Raji (cell line): ENCODE data around the gene FAM124B.

Experiments
- POLR2A ChIP-seq: IDR thresholded peaks from 2 replicates; pipeline ENCODE4 v1.6.1; 2011; ENCODE audit warnings: low read depth, low read length, control low read depth; ENCODE audit not compliant: insufficient read depth

FAM124B gene

DNA sequence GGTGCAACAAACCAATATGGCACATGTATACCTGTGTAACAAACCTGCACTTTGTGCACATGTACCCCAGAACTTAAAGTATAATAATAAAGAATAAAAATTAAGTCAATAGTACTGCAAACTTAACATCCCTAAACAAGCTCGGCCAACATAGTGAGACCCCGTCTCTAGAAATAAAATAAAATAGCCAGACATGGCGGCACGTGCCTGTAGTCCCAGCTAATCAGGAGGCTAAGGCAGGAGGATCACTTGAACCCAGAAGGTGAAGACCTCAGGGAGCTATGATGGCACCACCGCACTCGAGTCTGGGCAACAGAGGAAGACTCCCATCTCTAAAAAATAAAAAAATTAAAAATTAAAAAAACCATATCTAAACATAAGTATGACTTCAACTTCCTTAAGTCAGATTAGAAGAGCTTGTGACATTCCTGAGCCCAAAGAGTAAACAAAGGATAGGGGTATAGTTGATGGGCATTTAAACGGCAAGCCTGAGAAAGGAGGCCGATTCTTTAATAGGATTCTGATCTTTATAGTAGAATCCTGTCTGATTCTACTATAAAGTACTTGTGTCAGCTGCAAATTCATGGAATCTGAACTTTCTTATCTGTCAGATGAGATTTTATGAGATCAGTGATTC is 1.6 kb downstream of the FAM124B start:
- no peak for TF ChIP-seq POLR2A

DNA sequence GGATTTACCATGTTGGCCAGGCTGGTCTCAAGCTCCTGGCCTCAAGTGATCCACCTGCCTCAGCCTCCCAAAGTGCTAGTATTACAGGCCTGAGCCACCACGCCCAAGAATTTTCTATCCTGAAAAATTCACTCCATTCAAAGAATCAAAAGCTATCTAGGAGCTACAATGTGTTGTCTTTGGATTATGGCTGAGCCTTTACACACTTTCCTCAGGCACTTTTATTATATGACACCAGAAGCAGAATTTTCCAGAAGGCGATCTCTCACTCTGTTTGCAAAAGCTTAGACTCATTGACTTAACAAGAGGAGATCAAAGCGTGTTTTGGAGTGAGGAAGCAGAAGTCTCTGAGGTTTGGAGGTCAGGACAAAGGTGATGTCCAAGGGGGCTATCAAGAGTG is 3.6 kb downstream of the FAM124B start:
- TF ChIP-seq POLR2A: no peak

DNA sequence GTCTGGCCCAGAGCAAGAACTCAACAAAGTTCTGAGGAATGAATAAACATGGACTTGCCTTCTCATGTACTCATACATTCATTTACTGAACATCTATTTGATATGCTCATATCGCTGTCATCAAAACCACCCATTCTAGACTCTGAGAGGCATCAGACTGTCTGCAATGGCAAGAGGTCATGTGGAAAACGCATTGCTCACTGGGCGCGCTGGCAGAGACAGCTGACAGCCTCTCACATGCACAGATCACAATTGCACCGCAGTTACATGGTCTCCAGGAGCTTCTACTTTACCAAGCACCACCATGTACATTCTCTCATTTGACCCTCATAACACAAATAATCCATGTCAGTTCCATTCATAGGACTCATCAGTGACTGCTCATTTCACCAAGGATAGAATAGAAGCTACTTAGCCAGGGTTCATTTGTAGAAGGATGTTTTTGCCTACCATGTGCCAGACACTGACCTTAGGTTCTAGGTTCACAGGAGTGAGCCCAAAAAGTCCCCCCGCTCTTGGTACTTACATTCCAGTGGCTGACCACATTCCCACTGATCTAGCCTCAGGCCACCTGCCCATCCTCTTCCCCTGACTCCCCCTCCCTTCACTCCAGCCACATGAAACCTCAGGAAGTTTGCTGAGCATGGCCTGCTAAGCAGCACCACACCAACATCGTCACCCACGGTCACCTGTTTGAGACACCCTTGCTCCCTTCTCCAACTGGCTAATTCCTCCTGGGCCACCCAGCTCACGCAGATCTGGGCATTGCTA is 6.1 kb downstream of the FAM124B start:
- TF ChIP-seq POLR2A: no peak

DNA sequence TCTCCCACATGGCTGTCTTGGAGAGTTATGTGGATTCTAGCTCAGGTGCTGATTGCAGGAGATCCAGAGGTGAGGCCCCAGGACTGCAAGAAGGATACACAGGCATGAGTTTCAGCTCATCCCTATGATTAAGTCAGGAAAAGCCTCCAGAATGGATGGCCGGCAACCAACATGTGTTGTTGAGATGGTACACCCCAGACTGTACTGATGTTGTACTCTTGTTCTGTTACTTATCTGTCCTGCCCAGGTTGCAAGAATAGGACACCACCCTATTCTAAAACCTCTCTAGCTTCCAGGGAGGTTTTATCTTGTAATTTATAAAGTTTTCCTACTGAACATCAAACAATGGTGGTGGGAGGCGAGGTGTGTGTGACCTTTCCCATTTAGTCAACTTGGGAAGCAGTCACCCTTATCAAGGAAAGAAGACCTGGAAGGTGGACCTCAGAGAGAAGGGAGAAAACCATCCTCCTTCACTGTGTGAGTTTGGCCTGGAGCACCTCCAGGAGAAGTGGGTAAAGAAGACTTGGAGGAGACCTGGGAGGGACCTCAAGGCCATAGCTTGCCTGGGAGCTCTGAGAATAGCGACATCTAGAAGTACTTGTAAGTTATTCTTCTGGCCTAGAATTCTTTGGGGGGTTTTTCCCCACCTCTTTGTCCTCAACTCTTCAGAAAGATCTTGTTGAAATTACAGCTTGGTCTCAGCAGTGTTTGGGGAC is 8.6 kb downstream of the FAM124B start:
- TF ChIP-seq POLR2A: no peak

DNA sequence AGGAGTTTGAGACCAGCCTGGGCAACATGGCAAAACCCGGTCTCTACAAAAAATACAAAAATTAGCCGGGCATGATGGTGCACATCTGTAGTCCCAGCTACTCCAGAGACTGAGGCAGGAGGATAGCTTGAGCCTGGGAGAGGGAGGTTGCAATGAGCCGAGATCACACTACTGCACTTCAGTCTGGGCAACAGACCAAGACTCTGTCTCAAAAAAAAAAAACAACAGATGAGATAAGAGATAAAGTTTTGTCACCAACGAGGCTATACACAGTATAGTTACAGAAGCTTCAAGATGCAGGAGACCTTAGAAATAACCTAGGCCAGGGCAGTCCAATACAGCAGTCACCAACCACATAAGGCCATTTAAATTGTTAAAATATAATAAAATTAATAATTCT is 9.4 kb downstream of the FAM124B start:
- no peak for TF ChIP-seq POLR2A

DNA sequence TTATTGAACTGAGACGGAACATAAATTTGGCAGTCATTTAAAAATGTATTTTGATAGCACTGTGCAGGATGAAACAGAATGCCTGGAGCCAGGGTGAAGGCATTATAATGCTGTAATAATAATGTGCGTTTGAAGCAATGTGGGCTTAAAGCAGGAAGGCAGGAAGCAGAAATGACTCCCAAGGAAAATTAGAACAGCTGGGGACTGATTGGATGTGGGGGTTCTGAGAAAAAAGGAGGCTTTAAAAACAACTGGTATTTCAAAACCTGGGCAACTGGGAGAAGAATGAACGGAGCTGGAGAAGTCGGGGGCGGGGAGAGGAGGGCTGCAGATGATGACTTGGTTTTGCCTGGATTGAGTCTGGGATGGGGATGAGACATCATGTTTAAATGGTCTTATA is 12.6 kb downstream of the FAM124B start:
- no peak for TF ChIP-seq POLR2A

DNA sequence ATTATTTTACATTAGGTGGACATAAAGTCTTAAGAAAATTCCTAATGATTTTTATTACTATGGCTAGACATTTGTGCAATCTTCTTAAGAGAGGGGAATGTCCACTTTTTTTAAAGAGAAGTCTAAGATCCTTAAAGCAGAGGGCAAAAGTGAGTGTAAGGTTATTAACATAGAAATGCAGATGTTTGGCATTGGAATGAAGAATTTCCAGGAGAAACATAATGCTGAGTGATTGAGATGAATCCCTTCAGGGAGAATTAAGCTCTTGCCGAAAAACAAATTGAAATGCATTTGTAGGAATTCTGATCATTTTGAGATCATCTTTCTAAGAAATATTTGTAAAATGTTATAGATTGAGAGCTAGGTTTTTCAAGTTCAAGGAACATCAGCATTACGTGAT is 15.0 kb downstream of the FAM124B start:
- TF ChIP-seq POLR2A: no peak

DNA sequence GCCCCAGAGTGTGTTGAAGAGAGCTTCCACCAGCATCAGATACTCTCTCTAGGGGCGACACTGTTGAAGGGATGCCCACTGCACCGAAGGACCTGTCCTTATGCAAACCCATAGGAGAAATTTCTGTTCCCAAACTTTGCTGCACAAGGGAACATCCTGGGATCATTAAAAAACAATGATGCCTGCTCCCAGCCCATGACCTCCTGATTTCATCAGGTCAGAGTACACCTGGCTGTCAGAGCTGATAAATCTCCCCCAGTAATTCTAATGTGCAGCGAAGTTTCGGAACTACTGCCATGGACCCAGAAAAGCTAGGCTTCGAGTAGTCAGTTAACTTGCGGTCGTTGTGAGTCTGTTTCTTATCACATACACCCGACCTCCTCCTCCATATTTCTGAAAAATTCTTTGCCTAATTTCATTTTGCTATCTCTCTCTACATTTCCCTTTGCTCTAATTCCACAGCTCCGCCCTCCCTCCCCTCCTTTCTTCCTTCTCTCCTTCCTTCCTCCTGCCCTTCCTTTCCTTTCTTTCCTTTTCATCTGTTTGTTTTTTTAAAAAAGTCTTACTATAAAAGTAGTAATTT is 18.8 kb downstream of the FAM124B start:
- TF ChIP-seq POLR2A: no peak

DNA sequence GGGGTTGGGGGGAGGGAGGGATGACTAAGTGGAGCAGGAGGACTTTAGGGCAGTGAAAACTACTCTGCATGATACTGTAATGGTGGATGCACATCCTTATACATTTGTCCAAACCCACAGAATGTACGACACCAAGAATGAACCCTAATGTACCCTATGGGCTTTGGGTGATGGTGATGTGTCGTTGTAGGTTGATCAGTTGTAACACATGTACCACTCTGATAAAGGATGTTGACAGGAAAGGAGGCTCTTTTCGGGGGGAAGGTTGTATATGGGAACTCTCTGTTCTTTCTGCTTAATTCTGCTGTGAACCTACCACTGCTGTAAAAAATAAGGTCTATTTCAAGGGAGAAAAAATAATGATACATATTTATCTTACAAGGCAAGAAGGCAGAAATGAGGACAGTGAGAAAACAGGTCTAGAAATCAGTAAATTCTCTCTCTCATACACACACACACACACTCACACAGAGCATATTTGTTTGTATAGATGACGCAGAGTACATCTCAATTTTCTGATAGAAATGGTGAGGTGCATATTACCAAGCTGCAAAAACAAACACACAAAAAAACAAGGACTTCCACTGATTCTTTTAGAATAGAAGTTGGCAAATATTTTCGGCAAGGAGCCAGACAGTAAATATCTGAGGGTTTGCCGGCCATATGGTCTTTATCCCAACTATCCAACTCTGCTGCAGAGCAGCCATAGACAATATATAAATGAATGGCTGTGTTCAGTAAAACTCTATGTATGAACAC is 20.2 kb downstream of the FAM124B start:
- TF ChIP-seq POLR2A: no peak

DNA sequence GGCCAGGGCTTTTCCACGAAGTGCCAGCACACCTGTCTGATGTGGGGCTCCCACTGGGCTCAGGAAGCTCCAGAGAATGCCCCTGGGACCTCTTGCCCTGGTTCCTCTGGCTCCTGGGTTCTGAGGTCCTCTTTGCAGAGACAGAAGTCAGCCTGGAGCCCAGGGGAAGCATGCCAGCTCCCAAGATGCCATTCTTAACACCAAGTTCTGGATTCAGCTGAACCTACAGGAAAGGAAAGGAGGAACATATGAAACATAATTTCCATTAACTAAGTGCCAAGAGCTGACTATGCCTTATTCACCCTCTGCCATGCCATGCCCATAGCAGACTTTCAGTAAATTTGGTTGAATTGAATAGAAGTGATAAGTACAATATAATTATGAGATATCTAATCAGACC is 21.9 kb downstream of the FAM124B start:
- no peak for TF ChIP-seq POLR2A

DNA sequence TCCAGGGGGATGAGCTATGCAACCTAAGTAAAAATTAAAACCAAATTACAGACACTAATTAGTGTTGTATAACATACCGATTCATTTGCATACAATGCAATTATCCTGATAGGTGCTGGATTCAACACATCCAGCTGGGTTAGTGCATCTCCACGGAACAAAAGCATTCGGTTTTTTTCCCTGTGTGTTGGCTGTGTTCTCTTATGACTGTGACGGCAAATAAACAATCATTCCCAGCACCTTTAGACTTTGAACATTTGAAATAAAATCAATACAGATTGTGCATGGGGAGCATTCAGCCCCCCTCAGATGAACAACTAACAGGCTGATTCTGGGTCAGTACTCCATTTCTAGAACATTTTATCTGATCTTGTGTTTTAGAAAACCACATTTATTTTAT is 22.7 kb downstream of the FAM124B start:
- TF ChIP-seq POLR2A: no peak

DNA sequence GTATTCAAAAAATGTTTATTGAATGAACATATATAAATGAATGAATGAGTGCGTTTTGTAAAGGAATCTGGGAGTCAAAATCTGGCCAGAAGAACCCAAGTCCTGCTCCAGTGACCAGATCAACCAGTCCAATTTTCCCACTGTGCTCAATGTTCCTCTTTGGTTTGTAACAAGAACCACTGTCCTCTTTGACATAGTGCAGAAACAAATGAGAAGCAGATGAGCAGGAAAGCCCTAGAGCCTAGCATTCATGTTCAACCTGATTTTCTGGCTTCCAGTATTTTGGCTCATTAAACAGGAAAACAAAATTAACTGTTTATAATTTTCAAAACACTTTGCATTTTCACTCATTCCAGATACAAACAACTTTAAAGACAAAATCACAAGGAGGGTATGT is 23.2 kb downstream of the FAM124B start:
- no peak for TF ChIP-seq POLR2A

DNA sequence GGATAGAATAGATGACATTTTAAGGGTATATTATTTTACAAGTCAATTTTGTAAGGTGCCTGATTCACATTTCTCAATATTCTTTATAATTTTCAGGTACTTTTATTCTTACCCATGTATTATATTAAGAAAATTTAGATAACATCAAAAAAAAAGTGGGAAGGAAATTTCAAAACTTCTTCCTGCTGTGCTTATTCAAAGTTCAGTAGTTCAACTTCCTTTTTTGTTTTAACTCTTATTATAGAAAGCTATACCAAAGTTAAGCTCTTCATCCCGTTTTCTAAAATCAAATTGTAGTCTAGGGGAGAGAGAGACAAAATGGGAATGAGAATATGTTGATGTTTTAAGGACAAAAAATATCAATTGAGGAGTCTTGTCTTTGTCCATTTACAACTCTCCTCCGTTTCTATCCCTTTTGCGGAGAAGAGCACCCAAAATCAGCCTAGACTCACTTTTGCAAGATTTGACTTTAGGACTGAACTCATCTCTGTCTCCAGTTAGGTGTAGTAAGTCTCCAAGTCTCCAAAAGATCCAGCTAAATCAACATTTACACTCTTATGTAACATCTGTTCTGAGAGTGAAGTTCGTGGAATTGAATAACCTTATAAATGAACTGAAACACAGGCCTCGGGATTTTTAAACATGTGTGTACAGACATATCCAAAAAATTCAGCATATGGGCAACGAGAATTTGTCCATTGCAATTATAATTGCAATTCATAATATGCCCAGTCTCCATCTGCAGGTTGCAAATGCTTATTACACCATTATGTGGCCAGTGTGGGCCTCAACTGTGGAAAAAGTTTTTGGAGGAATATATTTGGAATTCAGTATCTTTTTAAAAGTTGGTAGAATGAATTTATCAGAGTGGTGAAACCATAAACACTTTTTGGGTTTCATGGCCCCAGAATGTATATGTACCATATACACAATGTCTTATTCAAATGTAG is 23.9 kb downstream of the FAM124B start:
- no peak for TF ChIP-seq POLR2A

DNA sequence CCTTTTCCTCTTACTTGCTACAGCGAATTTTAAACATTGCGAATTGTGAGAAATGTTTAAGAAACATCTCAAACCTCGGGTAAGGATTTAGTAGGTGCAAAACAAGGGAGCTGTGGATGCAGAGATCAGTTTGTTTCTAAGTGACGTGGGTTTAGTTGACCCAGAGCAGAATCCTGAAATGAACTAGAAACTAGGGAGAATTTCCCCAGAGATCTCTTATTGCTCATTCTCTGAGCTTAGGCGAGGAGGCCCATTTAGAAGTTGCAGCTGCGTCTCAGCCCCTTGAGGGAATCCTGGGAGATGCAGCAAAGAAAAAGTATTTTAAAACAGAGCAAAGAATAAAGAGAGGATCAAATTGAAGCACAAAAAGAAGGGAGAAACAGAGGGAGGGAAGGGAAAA is 29.3 kb downstream of the FAM124B start:
- TF ChIP-seq POLR2A: no peak

DNA sequence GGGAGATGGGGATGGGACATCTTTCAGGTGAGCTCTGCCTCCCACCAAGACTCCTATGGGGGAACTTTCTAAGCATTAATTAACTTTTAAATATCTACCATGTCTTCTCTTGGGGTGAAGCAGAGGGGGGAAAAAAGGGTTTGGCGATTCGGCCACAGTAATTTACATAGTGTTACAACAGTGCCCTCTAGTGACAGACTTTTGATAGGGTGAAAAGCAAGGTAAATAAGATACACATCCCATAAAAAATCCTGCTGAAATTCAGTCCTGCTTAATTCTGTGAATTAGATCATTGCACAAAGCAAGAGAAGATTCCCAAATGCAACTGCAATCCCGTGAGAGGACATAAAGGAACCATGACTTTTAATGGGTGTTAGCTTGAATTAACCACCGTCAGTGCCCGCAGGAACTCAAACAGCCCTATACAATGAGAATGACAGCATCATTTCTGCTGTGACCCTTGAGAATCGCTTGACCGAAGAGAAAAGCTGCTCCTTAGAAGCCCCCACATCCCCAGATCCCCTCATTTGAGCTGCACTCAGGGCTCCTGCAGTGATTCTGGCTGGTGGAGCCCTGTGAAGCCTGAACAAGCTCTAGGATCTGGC is 32.8 kb downstream of the FAM124B start:
- no peak for TF ChIP-seq POLR2A
